NCI-H82 (cell line): ENCODE results near the gene TRIM8.
A peak's percentile ranks its signal among the peaks of the same experiment; 100 is the strongest.

Experiments used
- DNase-seq: peaks from one replicate; lab custom pipeline; 2025; lab: John Stamatoyannopoulos, UW

The TRIM8 gene

DNA sequence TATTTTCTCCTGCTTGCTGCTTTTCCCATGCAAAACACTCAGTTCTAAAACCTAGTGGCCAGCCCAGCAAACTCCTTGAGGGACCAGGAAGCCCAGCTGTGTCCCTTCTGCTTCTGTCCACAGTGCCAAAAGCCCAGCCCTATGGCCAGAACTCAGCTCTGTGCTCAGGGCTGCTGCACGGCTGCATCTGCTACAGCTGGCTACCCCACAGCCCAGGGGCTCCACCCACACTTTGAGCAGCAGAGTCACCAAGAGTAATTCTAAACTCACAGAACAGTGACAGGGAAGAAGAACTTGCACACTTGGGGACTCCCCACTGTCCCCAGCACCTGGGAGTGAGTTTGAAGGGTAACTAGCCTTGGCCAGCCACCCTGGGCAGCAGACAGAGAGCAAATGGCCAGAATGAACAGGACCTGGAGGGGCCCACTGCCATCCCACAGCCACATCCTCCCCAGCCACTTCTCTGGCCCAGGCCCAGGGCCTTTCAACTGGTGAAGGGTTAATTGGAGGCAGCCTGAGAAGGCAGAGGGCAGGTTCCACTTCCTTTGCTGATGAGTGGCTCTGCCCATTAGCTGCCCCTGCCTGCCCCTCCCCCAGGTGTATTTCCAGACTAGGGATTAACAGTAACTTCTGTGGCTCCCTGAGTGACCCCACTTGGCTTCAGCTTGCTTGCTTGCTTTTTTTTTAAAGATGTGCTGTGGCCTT, 28.1 kb upstream of the TRIM8 start:
- DNase-seq = peak; percentile 15

DNA sequence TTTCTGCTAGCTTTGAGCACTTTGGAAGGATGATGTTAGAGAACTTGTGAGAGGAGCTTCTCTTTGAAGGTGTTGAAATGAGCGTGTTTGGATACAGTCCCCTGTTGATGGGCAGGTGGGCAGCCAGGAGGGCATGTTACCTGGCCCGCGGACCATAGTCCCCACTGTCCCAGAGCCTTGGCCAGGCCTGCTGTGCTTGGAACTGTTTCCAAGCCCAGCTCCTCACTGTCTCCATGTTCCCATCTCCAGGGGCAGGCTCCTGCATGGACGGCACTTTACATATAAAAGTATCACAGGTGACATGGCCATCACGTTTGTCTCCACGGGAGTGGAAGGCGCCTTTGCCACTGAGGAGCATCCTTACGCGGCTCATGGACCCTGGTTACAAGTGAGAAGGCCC, 27.2 kb upstream of the TRIM8 start:
- no peak for DNase-seq

DNA sequence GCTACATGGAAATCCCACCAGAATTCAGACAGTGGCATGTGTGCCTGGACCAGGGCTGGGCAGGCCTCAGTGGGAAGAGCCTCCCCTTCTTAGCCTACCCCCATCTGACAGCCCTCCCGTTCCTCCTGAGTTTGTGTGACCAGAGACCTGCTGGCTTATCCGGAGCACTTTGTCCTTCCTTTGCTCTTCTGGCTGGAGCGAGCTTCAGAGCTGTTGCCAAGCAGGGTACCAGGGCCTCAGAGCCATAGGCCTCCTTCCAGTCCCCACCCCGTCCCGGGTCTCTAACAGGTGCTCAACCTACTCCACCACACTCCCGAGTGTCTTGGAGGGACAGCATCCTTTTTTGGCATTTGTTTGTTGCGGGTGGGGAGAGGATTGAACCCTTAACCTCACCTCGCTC, 26.5 kb upstream of the TRIM8 start:
- DNase-seq = no peak

DNA sequence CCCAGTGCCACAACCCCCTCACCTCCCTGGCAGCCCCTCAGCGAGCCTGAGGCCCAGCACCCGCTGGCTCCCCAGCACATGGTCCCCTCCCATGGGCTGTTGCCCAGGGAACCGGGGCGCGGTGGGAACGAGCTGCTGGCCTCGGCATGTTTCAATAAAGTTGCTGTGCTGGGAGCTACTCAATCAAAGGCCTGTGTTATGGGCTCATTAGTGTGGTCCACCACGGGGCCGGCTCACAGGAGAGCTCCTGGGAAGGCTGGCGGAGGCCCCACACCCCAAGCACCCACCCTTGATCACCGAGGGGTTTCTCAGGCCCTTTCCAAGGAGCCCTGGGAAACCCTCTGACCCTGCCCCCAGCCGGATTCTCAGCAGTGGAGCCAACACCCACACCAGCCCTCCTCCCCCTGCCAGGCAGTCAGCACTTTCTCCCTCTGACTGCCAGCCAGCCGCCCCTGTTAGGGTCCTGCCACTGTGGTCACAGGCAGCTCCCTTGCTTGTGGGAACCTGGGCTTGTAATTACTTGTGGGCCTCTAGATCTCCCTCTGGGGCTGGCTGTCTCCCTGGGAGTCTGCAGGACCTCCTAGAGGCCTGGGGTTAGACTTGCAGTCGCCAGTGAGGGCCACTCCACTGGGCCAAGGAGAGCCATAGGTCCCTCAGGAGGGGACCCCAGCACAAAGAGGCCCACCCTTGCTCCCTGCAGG, 24.8 kb upstream of the TRIM8 start:
- no peak for DNase-seq

DNA sequence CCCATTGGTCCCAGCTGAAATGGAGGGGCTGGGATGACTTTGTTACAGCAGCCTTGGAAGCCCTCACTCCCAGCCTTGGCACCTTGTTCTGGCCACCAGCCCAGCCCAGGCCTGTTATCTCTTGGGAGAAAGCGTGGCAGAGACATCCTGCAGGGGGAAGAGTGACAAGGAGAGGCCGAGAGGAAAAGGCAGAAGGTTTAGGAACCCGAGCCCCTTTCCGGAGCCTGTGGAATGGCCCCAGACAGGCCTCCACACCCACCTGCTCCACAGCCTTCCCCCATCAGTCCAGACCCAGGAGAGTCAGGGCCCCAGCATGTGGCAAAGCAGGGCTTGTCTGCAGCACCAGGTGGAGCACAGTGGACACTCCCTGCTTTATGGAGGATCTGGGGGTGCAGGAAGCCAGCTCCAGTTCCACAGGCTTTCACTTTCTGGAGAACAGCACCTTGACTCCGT, 24.1 kb upstream of the TRIM8 start:
- no peak for DNase-seq

DNA sequence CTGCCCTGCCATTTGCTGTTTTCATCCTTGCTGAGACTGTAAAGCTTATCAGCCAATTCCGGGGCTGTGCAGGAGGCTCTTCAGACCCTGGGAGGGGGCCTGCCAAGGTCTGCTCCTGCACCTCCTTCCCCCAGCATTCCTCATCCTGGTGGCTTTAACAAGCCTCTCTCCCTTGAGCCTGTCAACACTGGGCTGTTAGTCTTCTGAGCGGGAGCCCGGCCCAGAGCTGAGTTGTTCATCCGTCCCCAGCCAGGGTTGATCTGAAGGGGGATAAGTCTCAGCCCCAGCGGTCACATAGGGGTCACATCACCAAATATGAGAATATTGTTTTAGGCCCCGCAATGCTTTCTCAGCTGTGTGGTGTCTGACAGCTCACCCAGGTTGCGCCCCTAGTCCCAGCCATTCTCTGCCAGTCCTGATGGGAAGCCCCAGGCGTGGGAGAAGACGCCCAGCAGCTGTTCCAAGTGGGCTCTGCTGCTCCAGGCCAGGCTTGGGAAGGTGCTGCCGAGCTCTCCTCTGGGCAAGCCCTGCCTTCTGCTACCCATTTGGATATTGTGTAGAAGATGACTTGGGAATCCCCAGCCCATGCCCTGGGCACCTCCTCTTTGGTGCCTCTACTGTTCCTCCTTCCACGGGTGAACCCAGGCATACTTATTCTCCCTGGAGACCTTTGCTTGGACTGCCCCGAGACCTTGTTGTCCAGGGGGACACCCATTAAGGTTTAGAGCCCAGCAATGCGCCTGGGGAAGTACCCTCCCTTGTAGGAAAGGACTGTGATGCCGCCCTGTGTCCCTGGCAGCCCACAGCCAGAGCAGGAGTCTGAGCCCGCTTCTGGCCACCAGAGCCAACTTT, 23.5 kb upstream of the TRIM8 start:
- DNase-seq = no peak

DNA sequence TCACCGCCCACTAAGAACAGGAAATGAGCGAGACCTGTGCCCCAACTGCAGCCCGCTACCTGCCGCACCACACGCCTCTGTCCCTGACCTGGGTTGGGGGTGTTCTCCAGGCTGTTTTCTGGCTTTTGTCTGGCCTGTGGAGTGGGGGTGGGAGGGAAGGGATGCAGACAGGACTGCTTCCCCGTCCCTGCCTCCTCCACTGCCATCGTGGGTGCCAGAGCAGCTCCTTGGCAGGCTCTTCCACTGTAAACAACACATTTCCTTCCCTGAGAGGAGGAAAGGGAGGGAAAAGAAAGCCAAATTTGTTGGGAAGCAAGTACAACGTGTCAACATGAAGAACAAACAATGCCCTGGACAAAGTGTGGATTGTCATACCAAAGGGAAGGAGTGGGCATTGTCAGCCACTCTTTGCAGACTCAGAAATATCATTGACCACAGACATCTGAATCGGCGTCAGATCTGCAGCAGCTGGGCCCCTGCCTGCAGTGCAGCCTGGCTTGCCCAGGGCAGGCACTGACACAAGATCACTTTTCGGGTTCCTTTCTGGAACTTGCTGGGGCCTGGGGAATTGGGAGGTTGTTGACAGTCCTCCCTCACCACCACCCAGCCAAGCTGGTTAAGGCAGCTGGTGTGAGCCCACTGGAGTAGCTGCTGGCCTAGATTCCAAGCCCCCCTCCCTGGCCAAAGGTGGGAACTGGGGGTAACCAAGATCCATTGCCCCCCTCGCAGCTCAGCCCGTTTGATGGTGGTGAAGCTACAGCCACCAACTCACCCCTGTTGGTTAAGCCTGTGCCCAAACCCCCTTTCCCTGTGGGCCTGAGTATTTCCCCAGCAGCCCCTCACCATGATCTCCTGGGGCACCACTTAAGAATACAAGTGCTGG, 22.6 kb upstream of the TRIM8 start:
- DNase-seq = no peak

DNA sequence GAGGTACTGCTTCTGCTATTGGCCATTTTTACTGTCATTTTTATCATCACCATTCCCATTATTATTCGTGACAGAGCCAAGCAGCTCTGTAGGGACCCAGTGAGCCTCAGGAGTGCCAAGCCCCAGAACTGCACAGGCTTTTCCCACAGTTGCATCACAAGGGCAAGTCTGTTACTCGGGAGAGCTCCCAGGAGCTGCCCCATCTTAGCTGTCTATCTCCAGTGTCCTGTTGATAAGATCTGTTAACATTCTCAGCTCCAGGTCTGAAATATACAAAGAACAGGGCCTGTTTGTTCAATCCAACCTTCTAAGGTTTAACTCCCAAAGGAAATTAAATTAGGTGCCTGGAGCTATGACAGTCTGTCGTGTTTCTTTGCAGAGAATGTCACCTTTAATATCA, 20.2 kb upstream of the TRIM8 start:
- no peak for DNase-seq

DNA sequence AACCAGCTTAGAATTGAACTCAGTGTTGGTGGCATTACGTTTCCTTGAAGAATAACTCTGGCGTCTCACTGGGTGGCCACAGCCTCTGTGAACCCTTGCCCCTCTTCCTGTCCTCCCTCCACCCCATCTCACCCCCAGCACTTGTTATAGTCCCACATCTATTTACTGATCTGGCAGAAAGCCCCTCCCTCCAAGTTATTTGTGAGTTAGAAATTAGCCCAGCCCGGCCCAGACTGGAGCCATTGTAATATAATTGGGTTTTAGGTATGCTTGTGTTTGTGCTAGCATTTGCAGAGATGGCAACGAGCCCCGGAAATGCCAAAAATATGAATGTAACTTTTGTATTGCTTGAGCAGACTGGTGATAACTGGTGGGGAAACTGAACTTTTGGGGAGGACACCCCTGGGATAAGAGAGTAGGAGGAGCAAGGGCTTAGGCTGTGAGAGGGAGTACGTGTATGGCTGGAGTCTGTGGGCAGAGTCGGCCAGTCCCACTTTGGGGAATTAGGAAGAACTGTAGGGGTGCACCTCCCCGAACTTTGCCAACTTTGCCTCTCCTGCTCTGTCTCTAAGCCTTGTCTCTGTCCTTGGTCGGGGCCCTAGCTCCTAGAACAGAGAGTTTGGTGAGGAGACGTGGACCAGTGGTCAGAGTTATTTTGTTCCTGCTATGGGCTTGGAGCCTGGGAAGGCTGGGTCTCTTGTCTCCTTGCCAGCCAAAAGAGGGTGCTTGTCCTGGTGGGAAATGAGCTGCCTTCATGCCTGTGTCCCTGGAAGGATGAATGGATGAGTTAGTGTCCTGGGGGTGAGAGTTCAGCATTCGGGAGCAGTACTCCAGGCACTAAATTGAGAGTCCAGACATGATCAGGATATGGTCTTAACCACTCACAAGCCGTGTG, 19.3 kb upstream of the TRIM8 start:
- DNase-seq = no peak

DNA sequence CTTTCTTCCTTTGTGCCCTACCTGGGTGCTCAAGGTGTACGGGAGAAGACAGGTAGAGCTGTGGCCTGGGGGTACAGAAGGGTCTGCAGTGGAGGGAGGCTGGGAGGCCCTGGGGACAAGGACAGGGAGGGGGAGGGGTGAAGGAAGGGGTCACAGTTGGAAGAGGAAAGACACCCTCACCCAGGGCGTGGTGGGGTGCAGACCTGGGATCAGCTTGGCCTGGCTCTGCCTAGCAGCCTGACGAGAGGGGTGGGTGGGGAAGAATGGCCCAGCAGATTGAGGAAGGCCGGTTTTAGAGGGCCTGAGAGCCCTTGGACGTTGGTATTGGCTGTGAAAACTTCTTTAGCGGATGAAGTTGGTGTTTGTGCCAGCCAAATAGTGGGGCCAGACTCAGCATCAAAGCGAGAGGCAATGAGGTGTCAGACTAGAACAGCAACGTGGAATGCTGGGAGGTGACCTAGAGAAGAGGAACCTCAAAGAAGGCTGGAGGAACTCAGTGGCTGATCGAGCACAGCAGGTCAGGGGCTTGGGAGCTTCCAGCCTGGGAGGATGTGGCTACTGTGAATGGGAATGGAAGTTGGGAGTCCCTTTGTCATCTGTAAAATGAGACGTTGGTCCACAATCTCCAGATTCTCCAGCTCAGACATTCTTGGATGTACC, 18.1 kb upstream of the TRIM8 start:
- no peak for DNase-seq

DNA sequence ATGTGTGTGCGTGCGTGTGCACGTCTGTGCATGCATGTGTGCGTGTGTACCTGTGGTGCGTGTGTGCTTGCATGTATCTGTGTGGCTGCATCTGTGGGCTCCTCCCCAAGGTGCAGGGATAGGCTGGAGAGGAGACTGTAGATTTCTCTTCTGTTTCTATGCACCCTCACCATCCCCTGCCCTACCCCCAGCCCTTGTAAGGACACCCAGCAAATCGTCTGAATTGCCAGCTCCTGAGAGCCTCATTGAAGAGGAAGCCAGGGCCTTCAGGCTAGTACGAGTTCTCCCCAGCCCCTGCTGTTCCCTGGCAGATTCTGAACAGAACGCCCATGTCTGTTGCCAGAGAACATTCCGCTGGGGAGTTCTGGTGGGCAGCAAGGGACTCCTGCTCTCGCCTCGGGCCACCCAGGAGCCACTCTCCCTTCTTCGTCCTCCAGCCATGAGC, 17.0 kb upstream of the TRIM8 start:
- peak; percentile 56 for DNase-seq

DNA sequence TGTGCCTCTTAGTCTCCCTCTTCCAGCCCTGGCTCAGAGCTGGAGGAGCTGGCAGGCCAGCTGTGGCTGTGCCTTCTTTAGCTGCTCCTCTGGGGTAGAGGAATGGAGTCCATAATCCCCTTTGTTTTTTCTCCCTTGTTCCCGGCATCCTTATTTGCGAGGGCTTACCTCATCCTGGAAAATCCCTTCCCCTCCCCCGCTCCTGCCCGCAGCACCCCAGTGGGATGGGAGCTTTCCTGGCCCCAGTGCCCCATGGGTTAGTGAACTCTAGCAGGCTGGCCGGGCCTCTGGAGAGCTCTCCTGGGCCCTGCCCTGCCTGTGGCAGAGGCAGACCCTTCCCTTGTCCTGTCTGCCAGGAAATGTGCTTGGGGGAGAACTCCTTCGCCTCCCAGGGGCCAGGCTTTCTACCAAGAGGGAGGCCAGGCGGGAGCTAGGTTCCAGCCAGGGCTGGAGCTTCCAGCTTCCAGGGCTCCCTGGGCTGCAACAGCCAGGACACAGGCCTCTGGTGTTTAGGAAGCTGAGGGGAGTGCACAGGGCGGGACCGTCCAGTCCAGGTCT, 16.5 kb upstream of the TRIM8 start:
- peak; percentile 85 for DNase-seq

DNA sequence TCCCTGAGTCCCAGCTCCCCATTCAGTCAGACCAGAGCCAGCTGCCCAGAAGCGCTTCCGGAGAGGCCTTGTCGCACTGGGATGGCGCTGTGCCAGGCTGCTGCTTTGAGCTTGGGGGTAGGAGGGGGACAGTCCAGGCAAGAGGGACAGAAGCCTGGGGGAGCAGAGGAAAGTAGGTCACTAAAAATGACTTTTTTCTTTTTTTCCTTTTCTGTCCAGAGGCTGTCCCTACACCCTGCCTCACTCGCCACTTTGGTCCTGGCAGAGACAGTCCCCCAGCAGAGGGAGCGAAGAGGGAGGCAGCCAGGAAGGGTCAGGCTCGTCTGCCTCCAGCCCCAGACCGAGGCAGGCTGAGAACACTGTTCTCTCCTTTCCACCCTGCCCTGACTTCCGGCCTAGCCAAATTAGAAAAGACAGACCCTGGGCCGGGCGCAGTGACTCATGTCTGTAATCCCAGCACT, 15.8 kb upstream of the TRIM8 start:
- DNase-seq = no peak

DNA sequence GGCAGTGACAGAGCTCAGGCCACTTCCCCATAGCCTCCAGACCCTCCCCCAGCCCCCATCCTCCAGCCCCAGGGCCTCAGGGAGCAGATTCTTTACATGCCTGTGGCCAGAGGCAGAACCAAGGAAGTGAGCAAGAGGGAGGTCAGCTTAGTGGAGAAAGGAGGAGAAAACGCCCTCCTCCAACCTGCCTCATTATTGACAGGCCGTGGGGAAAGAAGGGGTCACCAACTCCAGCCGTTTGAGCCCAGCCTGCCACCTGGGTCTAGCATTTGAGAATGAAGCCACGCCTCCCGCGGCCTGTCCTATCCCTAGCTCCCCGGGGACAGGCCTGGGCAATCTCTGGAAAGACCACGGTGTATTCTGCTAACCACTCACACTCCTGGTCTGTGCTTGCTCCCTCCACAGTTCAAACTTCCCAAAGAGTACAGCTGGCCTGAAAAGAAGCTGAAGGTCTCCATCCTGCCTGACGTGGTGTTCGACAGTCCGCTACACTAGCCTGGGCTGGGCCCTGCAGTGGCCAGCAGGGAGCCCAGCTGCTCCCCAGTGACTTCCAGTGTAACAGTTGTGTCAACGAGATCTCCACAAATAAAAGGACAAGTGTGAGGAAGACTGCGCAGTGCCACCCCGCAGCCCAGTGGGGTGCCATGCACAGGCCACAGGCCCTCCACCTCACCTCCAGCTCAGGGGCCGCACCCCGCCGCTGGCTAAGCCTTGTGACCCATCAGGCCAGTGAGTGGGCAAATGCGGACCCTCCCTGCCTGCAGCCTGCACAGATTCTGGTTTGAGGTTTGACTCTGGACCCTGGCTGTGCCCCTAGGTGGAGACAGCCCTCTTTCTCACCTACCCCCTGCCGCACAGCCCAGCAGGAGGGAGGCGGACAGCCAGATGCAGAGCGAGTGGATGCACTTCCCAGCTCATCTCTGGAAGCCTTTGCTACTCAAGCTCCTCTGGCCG, 14.3 kb upstream of the TRIM8 start:
- no peak for DNase-seq

DNA sequence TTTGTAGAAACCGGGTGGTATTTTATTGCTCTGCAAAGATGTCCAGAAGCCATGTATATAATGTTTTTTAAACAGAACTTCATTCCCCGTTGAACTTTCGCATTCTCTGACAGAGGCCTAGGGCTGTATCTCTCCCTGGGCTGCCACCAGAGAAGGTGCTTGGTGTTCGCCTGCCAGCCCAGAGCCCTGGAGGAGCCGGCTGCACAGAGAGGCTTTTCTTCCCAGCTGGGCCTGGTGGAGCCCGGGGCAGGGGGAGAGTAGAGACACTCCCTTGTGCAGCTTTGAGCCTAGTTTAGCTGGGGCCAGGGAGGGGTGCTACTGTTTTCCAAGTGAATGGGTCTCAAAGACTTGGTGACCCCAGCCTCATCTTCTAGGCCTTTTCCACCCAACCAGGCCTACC, 13.6 kb upstream of the TRIM8 start:
- no peak for DNase-seq

DNA sequence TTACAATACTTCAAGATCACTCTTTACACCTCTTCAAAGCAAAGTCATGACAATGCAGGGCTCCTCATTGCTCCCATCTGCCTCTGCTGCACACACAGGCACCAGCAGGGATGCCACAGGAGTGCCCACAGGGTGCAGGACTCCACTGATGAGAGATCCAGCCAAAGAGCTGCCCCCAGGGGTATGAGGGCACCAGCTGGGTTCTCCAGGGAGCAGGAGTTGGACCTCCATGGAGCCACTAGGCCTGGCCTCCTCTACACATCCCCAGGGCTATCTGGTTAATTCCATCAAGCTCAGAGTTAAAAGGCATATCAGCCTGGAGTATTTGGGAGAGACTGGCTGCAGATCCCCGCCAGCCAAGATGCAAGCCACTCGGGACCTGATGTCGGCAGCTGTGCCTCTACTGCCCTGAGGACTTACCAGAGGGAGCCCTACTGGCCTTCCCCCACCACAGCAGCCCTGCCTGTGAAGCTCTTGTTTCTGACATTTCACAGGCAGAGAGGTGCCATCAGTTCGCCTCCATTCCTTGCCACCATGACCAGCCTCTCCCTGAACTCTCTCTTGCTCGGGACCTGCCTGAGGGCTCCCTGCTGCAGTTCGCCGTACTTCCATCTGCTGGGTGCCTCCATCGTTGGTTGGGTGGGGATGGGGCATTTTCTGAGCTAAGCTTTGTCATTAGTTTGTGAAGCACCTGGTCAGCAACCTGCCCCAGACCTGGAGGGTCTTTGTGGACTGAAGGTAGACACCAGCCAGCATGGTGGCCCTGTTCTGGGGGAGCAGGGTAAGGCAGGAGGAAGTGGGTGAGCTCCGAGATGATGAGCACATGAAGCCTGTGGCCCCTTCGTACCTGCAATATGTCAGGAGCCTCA, 12.5 kb upstream of the TRIM8 start:
- no peak for DNase-seq

DNA sequence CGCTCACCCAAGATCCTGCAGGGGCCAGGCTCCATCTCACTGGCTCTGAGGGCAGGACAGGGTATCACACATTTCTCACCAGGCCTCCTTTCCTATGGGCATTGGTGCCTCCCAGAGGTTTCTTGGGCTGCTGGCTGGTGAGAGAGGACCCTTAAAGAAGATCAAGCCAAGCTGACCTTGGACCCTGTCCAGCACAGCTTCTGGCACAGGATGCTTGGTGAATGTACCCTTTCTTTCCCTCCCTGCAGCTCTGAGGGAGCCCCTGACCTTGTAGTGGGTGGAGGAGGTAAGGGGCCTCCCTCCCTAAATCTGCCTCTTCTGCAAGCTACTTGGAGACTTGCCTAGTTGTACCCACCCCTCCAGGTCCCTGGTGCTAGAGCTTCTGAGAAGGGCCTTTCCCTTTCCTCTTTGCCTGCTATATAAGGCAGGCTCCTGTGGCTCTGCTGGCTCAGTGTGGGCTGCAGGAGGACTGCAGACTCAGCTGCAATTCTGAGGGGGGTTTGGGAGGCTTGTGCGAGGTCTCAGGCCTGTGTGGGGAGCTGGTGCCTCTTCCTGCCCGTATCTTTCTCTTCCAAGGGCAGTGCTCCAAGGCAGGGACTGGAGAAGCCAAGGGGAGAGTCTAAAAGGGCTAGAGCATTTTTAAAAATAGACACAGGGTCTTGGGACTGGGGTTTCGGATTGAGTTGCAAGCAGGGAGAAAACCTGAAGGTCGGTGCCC, 11.7 kb upstream of the TRIM8 start:
- no peak for DNase-seq
